ENCODE results near the gene UNC5B.

Gene UNC5B

GRCh38 chr10:71297343-71297742, 85.0 kb downstream of the UNC5B start:
- no peak for DNase-seq (ENCODE audit: low read depth)
- no peak overlapping the region for H3K4me3 ChIP-seq (ENCODE audit: low read length)
- no peak for TF ChIP-seq CTCF (IDR thresholded peaks at IDR 0.05; ENCODE audit: insufficient read depth, low read depth, low read length, missing control alignments)

DNA sequence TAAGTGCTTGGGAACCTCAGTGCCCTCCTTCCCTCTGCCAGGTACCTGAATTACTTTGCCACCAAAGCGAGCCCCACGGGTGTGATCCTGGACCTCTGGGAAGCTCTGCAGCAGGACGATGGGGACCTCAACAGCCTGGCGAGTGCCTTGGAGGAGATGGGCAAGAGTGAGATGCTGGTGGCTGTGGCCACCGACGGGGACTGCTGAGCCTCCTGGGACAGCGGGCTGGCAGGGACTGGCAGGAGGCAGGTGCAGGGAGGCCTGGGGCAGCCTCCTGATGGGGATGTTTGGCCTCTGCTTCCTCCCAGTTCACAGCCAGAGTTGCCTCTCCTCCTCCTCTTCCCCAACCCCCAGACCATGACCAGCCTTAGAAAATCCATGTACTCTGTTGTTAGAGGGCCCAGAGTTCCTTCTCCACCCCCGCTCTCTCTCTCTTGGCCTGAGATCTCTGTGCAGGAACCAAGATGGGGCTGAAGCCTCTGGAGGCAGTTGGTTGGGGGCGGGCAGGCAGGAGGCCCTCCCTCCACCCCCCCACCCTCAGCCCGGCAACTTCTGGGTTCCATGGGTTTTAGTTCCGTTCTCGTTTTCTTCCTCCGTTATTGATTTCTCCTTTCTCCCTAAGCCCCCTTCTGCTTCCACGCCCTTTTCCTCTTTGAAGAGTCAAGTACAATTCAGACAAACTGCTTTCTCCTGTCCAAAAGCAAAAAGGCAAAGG, 86.9 kb downstream of the UNC5B start:
- DNase-seq (ENCODE audit: low read depth) = no peak
- H3K4me3 ChIP-seq (ENCODE audit: low read length) = no peak overlapping the region
- TF ChIP-seq CTCF (IDR thresholded peaks at IDR 0.05; ENCODE audit: insufficient read depth, low read depth, low read length, missing control alignments) = no peak

DNA sequence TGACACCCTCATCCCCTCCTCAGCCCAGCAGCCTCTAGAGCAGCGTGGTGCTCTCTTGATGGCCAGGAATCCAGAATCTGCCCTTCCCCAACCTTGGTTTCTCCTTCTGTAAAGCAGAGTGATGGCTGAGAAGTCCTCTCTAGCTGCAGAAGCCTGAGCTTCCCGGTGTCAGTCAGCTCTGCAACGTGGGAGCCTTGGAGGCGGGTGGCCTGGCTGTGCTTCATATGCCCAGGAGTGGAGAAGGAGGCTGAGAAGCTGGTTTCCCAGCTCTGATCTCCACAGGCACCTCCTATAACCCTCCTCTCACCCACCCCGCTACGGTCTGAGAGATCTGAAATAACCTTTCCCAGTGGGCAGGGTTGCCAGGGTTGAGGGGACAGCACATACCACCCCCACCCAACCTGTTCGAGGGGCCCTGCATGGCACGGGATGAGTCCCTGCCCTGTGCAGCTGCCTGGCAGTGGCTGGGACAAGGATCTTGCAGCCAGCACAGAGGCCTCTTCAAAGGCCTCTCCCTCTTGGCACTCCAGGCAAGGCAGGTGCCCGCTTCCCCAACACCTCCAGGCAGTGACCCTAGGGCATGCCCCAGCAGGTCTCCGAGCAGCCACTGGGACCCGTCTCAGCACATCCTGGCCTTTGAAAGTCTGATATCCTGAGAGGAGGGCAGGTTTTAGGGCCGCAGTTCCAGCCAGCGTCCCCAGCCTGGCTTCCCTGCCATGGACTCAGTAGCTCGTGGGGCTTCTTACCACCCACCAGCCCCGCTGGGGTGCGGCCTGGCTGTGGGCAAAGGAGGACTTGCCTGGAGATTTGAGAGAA, 88.4 kb downstream of the UNC5B start:
- no peak overlapping the region for H3K4me3 ChIP-seq (ENCODE audit: low read length)
- TF ChIP-seq CTCF (IDR thresholded peaks at IDR 0.05; ENCODE audit: insufficient read depth, low read depth, low read length, missing control alignments) = no peak
- peak; percentile 70 for DNase-seq (ENCODE audit: low read depth)

DNA sequence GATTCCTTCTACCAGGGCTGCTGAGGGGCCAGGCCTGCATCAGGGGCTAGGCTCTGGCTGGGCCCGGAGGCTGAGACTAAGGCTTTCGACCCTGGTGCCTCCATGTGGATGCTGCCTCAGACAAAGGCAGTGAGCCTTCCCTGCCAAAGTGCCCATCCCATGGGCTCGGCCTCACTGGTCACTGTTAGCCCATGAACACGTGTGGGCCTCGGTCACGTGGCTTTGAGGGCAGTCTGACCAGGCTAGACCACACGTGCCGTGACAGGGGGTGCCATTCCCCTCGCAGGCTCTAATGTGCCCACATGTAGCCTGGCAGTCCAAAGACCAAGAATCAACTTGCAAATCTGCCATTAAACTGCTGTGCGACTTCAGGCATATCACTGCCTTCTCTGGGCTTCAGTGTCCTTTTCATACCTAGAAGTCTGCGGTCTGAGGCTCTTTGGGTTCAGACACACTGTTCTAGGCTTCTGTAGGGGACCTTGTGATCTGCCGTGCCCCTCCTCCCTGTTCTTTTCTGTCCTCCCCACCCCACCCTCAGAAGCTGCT, 89.1 kb downstream of the UNC5B start:
- no peak for TF ChIP-seq CTCF (IDR thresholded peaks at IDR 0.05; ENCODE audit: insufficient read depth, low read depth, low read length, missing control alignments)
- no peak overlapping the region for H3K4me3 ChIP-seq (ENCODE audit: low read length)
- DNase-seq (ENCODE audit: low read depth) = no peak

DNA sequence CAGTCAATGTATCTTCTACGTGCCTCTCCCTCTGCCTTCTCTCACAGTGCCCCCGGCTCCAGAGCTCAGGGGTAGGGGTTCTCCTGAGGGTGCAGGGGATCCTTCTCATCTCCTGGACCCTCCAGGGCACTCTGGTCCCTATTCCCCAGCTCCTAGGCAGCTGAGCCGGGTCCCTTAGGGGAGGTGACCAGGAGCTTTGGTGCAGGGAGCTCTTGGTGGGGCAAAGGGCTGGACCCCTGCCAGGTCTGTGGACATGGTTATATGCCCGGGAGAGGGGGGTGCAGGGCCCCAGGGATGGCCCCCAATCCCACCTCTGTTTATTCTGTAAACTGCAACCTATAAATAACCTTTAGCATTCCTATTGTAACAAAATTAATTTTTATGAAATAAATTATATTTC, 90.1 kb downstream of the UNC5B start:
- no peak for TF ChIP-seq CTCF (IDR thresholded peaks at IDR 0.05; ENCODE audit: insufficient read depth, low read depth, low read length, missing control alignments)
- H3K4me3 ChIP-seq (ENCODE audit: low read length) = no peak overlapping the region
- no peak for DNase-seq (ENCODE audit: low read depth)

DNA sequence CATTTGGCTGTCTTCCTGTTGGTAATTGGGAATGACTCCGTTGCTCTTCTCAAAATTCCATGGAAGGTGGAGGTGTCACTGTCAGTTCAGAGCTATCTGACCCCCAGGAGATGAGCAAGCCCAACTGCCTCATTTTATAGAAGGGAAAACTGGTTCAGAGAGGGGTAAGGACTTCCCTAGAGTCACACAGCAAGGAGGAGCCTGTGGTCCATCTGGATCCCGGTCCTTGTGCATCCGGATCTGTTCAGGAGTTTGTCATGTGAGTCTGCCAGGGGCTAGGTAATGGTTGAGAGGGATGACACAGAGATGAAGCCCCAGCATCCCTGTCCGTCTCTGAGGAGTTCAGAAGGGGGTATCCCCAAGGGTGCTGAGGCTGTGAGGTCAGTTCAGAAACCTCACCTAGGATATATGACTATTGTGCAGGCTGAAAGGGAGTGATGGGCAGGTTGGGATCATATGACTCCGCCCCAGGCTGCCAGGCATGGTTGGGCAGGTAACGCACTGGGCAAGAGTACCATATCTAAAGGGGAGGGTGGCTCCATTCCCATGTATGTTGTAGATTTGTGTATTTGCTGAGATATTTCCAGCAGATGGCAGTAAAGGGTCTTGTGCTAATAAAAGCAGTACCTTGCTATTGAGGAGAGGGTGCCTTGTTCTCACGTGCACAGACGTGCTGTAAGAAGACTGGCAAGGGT, 90.7 kb downstream of the UNC5B start:
- peak; percentile 62 for TF ChIP-seq CTCF (IDR thresholded peaks at IDR 0.05; ENCODE audit: insufficient read depth, low read depth, low read length, missing control alignments)
- H3K4me3 ChIP-seq (ENCODE audit: low read length) = no peak overlapping the region
- peak; percentile 74 for DNase-seq (ENCODE audit: low read depth)
